Lung (tissue), 12 donors: Measurements from ENCODE around the gene BORCS8. TPM values are rescaled to one million over a fixed set of nuclear protein-coding genes. Genes with fewer than 3 reads are reported as not detected.

Source experiments
- ATAC-seq: fragments of 200-7000 bp; cut with Tn5 transposase; one replicate; pipeline ENCODE4 v1.9.1; 2020; ENCODE audit warnings: moderate number of reproducible peaks; ENCODE audit not compliant: insufficient read depth, low FRiP score
- DNase-seq, 3 donors: peaks; one replicate each; pipeline ENCODE4 v3.0.0-alpha.2; 2013 to 2017
- H3K27ac ChIP-seq, 2 donors: one replicate each; pipeline ENCODE4 v1.5.1; 2013; ENCODE audit warnings: mild to moderate bottlenecking in 2 of 2, moderate library complexity in 2 of 2, control low read depth in 1 of 2, inconsistent platforms in 1 of 2, low read depth in 1 of 2, low read length in 1 of 2
- H3K27me3 ChIP-seq, 3 donors: one replicate each; pipeline ENCODE4 v1.5.1; 2013; ENCODE audit warnings: low read length in 2 of 3; ENCODE audit not compliant: control insufficient read depth in 3 of 3, insufficient read depth in 3 of 3
- H3K36me3 ChIP-seq, 4 donors: one replicate each; pipeline ENCODE4 v1.5.1; 2013; ENCODE audit warnings: low read length in 4 of 4, mild to moderate bottlenecking in 1 of 4, moderate library complexity in 1 of 4; ENCODE audit not compliant: control insufficient read depth in 4 of 4, insufficient read depth in 4 of 4
- H3K4me1 ChIP-seq, 5 donors: one replicate each; pipeline ENCODE4 v1.5.1; 2013; ENCODE audit warnings: low read length in 5 of 5, mild to moderate bottlenecking in 2 of 5, moderate library complexity in 1 of 5; ENCODE audit not compliant: control insufficient read depth in 5 of 5, insufficient read depth in 5 of 5
- H3K4me3 ChIP-seq: one replicate; pipeline ENCODE4 v1.5.1; 2013; ENCODE audit warnings: mild to moderate bottlenecking, control low read depth, moderate library complexity
- H3K9ac ChIP-seq, 2 donors: one replicate each; pipeline ENCODE4 v1.5.1; 2013; ENCODE audit warnings: low read length in 2 of 2, control low read depth in 1 of 2; ENCODE audit not compliant: insufficient read depth in 1 of 2
- H3K9me3 ChIP-seq, 4 donors: one replicate each; pipeline ENCODE4 v1.5.1; 2013; ENCODE audit warnings: low read length in 3 of 4, mild to moderate bottlenecking in 1 of 4, moderate library complexity in 1 of 4; ENCODE audit not compliant: control insufficient read depth in 4 of 4, insufficient read depth in 3 of 4
- WGBS, 2 donors: extraction: QIAGEN DNeasy Blood & Tissue Kit; methylation state at CpG; one replicate each; pipeline ENCODE4 v1.1.7; 2013; 5-methylcytosine and 5-hydroxymethylcytosine counted together
- polyA plus RNA-seq, 2 donors: library from polyadenylated mRNA; stranded (reverse); fragments of 200-250 nt; gene quantifications; one replicate each; pipeline ENCODE4 v1.2.1, GENCODE V29; 2013
- total RNA-seq, 2 donors: library from RNA; depleted of rRNA in 1 of 2; stranded (reverse); fragments of >200 nt in 1 of 2; gene quantifications; one replicate each; pipeline ENCODE4 v1.2.1, GENCODE V29; 2014 to 2021
- TF ChIP-seq, protein P1 (sequence below): IDR thresholded peaks from 2 replicates; pipeline ENCODE4 v1.5.1; 2012; ENCODE audit warnings: mild to moderate bottlenecking; ENCODE audit errors: control extremely low read depth, extremely low read depth
- donor health status: control.
- donor health status: control.
- donor health status: Bipolar disorder and iron deficiency.
- donor health status: healthy.
- donor health status: DM: yes; HTN: yes; CAD: no.

BORCS8 gene
- total and polyA plus RNA-seq, 4 donors, result 10.0 to 41.4 (median 34.2) TPM

DNA sequence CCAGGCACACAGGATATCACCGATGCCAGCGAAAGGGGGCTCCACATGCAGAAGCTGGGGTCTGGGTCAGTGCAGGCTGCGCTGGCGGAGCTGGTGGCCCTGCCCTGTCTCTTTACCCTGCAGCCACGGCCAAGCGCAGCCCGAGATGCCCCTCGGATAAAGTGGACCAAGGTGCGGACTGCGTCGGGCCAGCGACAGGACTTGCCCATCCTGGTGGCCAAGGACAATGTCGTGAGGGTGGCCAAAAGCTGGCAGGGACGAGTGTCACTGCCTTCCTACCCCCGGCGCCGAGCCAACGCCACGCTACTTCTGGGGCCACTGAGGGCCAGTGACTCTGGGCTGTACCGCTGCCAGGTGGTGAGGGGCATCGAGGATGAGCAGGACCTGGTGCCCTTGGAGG, 27.0 kb upstream of the BORCS8 start:
- Histone ChIP-seq H3K9me3 (peaks cover 0 to 1% (median 0%) of the 10 kb centered on the region in 4 donors), H3K36me3 (no peaks in the 10 kb centered on the region), H3K27ac (no peak overlapping the region), H3K4me1 (peaks cover 0 to 2% (median 0%) of the 10 kb centered on the region in 5 donors), H3K27me3 (peaks cover 2 to 9% (median 4%) of the 10 kb centered on the region in 3 donors), H3K4me3 (no peak overlapping the region), H3K9ac (no peak overlapping the region)
- ATAC-seq, result no peak
- WGBS, 2 donors, result 84 to 90% methylated on average over 21 of the region's 21 CpGs
- TF ChIP-seq, protein P1, sequence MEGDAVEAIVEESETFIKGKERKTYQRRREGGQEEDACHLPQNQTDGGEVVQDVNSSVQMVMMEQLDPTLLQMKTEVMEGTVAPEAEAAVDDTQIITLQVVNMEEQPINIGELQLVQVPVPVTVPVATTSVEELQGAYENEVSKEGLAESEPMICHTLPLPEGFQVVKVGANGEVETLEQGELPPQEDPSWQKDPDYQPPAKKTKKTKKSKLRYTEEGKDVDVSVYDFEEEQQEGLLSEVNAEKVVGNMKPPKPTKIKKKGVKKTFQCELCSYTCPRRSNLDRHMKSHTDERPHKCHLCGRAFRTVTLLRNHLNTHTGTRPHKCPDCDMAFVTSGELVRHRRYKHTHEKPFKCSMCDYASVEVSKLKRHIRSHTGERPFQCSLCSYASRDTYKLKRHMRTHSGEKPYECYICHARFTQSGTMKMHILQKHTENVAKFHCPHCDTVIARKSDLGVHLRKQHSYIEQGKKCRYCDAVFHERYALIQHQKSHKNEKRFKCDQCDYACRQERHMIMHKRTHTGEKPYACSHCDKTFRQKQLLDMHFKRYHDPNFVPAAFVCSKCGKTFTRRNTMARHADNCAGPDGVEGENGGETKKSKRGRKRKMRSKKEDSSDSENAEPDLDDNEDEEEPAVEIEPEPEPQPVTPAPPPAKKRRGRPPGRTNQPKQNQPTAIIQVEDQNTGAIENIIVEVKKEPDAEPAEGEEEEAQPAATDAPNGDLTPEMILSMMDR, result no peak
- no peak for DNase-seq

DNA sequence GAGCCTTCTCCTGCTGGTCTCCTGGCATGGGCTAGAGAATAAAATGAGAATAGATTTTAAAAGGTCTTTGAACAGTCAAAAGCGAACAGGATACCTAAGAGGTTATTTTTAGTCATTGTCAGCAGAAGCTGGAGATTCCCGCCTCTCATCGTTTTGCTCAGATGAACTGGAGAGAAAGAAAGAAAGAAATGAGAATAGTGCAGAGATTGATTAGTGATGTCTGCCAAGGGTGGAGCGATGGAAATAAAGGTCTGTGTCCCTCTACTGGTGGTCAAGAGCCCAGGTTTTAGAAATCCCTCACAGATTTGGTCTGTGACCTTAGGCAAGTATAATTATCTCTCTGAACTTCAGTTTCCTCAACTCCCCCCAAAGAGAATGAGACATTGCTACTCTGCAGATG, 25.1 kb upstream of the BORCS8 start:
- DNase-seq (no peak), ATAC-seq (no peak)
- Histone ChIP-seq H3K27ac (no peak overlapping the region), H3K4me3 (no peak overlapping the region), H3K27me3 (peaks cover 4 to 23% (median 16%) of the 10 kb centered on the region in 3 donors), H3K9ac (no peak overlapping the region), H3K9me3 (peaks cover 0 to 1% (median 0%) of the 10 kb centered on the region in 4 donors), H3K4me1 (peaks cover 0 to 2% (median 0%) of the 10 kb centered on the region in 5 donors), H3K36me3 (no peaks in the 10 kb centered on the region)
- 59 to 71% methylated on average over 4 of the region's 4 CpGs for WGBS, 2 donors
- TF ChIP-seq, protein P1, result no peak

DNA sequence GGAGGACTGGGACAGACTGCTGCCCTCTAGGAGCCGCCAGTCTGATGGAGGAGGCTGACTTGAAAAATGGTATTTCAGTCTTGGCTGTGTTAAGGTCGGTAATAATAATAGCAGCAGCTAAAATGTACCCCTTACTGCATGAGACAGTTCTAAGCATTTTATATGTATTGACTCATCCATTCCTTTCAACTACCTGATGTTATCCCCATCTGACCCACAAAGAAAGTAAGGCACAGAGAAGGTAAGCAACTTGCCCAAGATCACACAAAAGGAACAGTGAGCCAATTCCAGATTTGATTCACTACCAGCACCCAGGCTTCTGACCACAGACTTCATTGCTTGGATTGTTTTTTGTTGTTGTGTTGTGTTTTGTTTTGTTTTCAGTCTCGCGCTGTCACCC, 23.8 kb upstream of the BORCS8 start:
- Histone ChIP-seq H3K27me3 (peaks cover 7 to 32% (median 22%) of the 10 kb centered on the region in 3 donors), H3K27ac (no peak overlapping the region), H3K9me3 (peaks cover 0 to 1% (median 0%) of the 10 kb centered on the region in 4 donors), H3K9ac (no peak overlapping the region), H3K4me1 (peaks cover 0 to 2% (median 0%) of the 10 kb centered on the region in 5 donors), H3K36me3 (no peaks in the 10 kb centered on the region), H3K4me3 (no peak overlapping the region)
- ATAC-seq, result no peak
- WGBS, 2 donors, result 72 to 80% methylated on average over 4 of the region's 4 CpGs
- DNase-seq, result no peak
- TF ChIP-seq, protein P1, result no peak

DNA sequence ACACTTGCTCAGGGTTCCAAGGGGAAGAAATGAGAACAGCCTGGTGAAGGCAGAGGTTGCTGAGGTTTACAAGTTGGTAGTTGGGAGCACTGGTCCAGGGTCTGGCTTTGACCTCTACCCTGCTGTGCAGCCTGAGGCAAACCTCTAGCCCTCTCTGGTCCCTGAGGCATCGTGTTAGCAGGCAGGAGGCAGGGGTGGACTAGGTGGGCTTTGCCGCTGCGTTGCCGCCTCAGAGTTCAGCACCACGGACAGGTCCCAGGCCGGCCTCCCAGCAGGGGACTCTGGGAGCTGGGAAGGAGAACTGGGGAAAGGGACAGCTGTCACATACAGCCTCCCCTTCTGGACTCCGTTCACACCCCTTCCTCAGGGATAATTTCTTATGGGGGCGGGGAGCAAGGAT, 22.9 kb upstream of the BORCS8 start:
- DNase-seq (peak; percentile 65 to 81 (median 75)), ATAC-seq (no peak)
- Histone ChIP-seq H3K36me3 (no peaks in the 10 kb centered on the region), H3K4me1 (peaks cover 0 to 2% (median 0%) of the 10 kb centered on the region in 5 donors), H3K27me3 (peaks cover 7 to 32% (median 22%) of the 10 kb centered on the region in 3 donors), H3K27ac (no peak overlapping the region), H3K9me3 (peaks cover 0 to 1% (median 0%) of the 10 kb centered on the region in 4 donors), H3K4me3 (no peak overlapping the region), H3K9ac (no peak overlapping the region)
- TF ChIP-seq, protein P1, result no peak
- 2% methylated on average over 8 of the region's 8 CpGs for whole genome bisulfite sequencing, 2 donors
